Neural cell (in vitro differentiated cells): Measurements from ENCODE around the gene GLS. TPM values are rescaled to one million over a fixed set of nuclear protein-coding genes. Genes with fewer than 3 reads are reported as not detected.

Experiments
- H2AFZ ChIP-seq: fragments of 200-600, 300-800 bp; sonication (generic), shearing (Covaris generic); 2 replicates; pipeline ENCODE4 v1.6.0; 2014; ENCODE audit warnings: low read depth, mild to moderate bottlenecking, antibody characterized with exemption, low read length, moderate library complexity
- H3F3A ChIP-seq: fragments of 200-600 bp; shearing (Covaris generic); 2 replicates; pipeline ENCODE4 v1.6.1; 2016; ENCODE audit warnings: mild to moderate bottlenecking, moderate library complexity, mixed read lengths, antibody characterized with exemption, low read length; ENCODE audit not compliant: insufficient read depth, poor library complexity, severe bottlenecking
- H3K27ac ChIP-seq: fragments of 200-600, 300-800 bp; sonication (generic), shearing (Covaris generic); 2 replicates; pipeline ENCODE4 v1.5.1; 2014; ENCODE audit warnings: mild to moderate bottlenecking, low read length, moderate library complexity
- H3K27me3 ChIP-seq: fragments of 300-800, 200-600 bp; sonication (generic), shearing (Covaris generic); 2 replicates; pipeline ENCODE4 v1.6.0; 2014; ENCODE audit warnings: mild to moderate bottlenecking, low read depth, low read length, moderate library complexity; ENCODE audit not compliant: insufficient read depth
- H3K36me3 ChIP-seq: fragments of 300-800, 200-600 bp; sonication (generic), shearing (Covaris generic); 2 replicates; pipeline ENCODE4 v1.5.1; 2014; ENCODE audit warnings: mild to moderate bottlenecking, antibody characterized with exemption, low read length, moderate library complexity; ENCODE audit not compliant: insufficient read depth
- H3K4me2 ChIP-seq: fragments of 300-800, 200-600 bp; sonication (generic), shearing (Covaris generic); 2 replicates; pipeline ENCODE4 v1.6.0; 2014; ENCODE audit warnings: mild to moderate bottlenecking, low read length
- H3K4me3 ChIP-seq: fragments of 300-800, 200-600 bp; sonication (generic), shearing (Covaris generic); 2 replicates; pipeline ENCODE4 v1.5.1; 2014; ENCODE audit warnings: mild to moderate bottlenecking, low read length, moderate library complexity
- H3K79me2 ChIP-seq: fragments of 200-600 bp; shearing (Covaris generic); replicated peaks from 2 replicates; pipeline ENCODE4 v1.6.0; 2014; ENCODE audit warnings: mild to moderate bottlenecking, low read length, moderate library complexity; ENCODE audit not compliant: insufficient read depth
- H3K9ac ChIP-seq: fragments of 300-800, 200-600 bp; sonication (generic), shearing (Covaris generic); 2 replicates; pipeline ENCODE4 v1.6.1; 2016; ENCODE audit warnings: mild to moderate bottlenecking, low read length, mixed read lengths
- H3K9me2 ChIP-seq: fragments of 200-600 bp; shearing (Covaris generic); 2 replicates; pipeline ENCODE4 v1.6.1; 2016; ENCODE audit warnings: mild to moderate bottlenecking, low read length, mixed read lengths; ENCODE audit not compliant: insufficient read depth
- H3K9me3 ChIP-seq: fragments of 200-600, 300-800 bp; sonication (generic), shearing (Covaris generic); 2 replicates; pipeline ENCODE4 v1.6.1; 2016; ENCODE audit warnings: mild to moderate bottlenecking, mixed run types, low read length, moderate library complexity, mixed read lengths
- H4K20me1 ChIP-seq: fragments of 200-600 bp; shearing (Covaris generic); 2 replicates; pipeline ENCODE4 v1.6.1; 2016; ENCODE audit warnings: mild to moderate bottlenecking, mixed run types; ENCODE audit not compliant: insufficient read depth
- EP300 ChIP-seq: fragments of 450-650 bp; conservative IDR thresholded peaks from 2 replicates; pipeline ENCODE4 v1.6.1; 2014; ENCODE audit warnings: antibody characterized with exemption, mild to moderate bottlenecking, moderate library complexity; ENCODE audit not compliant: poor library complexity, severe bottlenecking
- EZH2 ChIP-seq: fragments of 200-600, 300-800 bp; shearing (Covaris generic), sonication (generic); IDR thresholded peaks from 2 replicates; pipeline ENCODE4 v1.6.1; 2014; ENCODE audit warnings: antibody characterized with exemption, low read length, borderline replicate concordance, mild to moderate bottlenecking; ENCODE audit not compliant: insufficient read depth, poor library complexity, severe bottlenecking
- MXI1 ChIP-seq: fragments of 450-650 bp; conservative IDR thresholded peaks from 2 replicates; pipeline ENCODE4 v1.6.1; 2014; ENCODE audit warnings: antibody characterized with exemption, mild to moderate bottlenecking; ENCODE audit not compliant: poor library complexity, severe bottlenecking
- POLR2AphosphoS5 ChIP-seq: IDR thresholded peaks from 2 replicates; pipeline ENCODE4 v1.6.1; 2012
- RAD21 ChIP-seq: fragments of 450-650 bp; conservative IDR thresholded peaks from 2 replicates; pipeline ENCODE4 v1.6.1; 2014; ENCODE audit warnings: antibody characterized with exemption, mild to moderate bottlenecking, moderate library complexity
- SMC3 ChIP-seq: fragments of 450-650 bp; conservative IDR thresholded peaks from 2 replicates; pipeline ENCODE4 v1.6.1; 2014; ENCODE audit warnings: antibody characterized with exemption, mild to moderate bottlenecking, moderate library complexity; ENCODE audit not compliant: poor library complexity
- TAF1 ChIP-seq: IDR thresholded peaks from 2 replicates; pipeline ENCODE4 v1.6.1; 2012; ENCODE audit warnings: low read depth
- polyA plus RNA-seq: library from polyadenylated mRNA; depleted of rRNA; stranded (reverse); fragments of >200 nt; gene quantifications from 2 replicates; pipeline ENCODE4 v1.2.3, GENCODE V29; 2014
- TF ChIP-seq, protein P1 (sequence below): IDR thresholded peaks from 2 replicates; pipeline ENCODE4 v1.6.1; 2012; ENCODE audit warnings: borderline replicate concordance
- TF ChIP-seq, protein P2 (sequence below): fragments of 450-650 bp; IDR thresholded peaks from 2 replicates; pipeline ENCODE4 v1.5.1; 2014; ENCODE audit warnings: antibody characterized with exemption, mild to moderate bottlenecking, moderate library complexity; ENCODE audit not compliant: poor library complexity, severe bottlenecking

Gene GLS
- polyA plus RNA-seq, 1 donor from 2014 or later, result 90.2 TPM

DNA sequence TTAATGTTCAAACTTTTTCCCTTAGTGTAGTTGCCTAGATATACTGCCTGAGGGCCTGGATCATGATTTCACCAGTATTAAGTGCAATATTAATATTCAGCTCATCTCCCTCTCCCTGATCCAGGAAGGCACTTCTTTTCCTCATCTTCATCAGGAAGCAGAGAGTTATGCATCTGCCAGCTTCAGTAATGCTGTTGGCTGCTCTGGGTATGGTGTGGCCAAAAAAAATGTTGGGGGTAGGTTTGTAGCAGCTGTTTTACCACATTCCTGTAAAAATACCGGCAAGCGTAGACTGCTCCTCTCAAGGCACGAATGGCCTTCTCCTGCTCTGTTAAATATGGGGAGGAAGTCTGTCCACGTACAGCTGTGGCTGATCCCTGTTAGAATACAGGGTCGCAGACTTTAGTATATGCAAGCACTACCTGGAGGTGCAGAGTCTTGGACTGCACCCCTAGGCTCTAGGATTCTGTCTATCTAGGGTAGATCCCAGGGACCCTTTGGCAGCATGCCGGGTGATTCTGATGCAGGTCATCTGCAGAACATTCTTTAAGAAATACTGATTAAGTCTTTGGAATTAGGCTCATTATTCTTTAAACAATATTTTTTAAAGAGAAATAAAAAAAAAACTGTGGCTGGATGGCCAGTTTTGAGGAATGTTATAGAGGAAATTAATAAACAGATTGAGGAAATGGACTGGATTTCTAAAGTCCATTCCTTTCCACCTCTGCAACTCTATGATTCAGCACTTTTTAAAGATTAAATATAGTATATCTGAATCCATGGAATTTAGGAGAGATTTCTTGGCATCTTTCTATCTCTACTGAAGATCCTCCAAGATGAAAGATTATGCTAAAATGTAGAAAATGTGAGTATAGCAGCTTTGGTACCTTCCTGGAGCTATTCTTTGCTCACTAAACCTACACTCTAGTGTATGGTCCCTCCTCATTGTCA is 21.0 kb upstream of the GLS start:
- H3K36me3 ChIP-seq, result no peaks in the 10 kb centered on the region
- H3K27ac ChIP-seq, result no peak overlapping the region
- H3K4me3 ChIP-seq, result no peak overlapping the region
- H3K79me2 ChIP-seq, result no peaks in the 10 kb centered on the region
- H4K20me1 ChIP-seq, result no peaks in the 10 kb centered on the region
- TF ChIP-seq, protein P1, sequence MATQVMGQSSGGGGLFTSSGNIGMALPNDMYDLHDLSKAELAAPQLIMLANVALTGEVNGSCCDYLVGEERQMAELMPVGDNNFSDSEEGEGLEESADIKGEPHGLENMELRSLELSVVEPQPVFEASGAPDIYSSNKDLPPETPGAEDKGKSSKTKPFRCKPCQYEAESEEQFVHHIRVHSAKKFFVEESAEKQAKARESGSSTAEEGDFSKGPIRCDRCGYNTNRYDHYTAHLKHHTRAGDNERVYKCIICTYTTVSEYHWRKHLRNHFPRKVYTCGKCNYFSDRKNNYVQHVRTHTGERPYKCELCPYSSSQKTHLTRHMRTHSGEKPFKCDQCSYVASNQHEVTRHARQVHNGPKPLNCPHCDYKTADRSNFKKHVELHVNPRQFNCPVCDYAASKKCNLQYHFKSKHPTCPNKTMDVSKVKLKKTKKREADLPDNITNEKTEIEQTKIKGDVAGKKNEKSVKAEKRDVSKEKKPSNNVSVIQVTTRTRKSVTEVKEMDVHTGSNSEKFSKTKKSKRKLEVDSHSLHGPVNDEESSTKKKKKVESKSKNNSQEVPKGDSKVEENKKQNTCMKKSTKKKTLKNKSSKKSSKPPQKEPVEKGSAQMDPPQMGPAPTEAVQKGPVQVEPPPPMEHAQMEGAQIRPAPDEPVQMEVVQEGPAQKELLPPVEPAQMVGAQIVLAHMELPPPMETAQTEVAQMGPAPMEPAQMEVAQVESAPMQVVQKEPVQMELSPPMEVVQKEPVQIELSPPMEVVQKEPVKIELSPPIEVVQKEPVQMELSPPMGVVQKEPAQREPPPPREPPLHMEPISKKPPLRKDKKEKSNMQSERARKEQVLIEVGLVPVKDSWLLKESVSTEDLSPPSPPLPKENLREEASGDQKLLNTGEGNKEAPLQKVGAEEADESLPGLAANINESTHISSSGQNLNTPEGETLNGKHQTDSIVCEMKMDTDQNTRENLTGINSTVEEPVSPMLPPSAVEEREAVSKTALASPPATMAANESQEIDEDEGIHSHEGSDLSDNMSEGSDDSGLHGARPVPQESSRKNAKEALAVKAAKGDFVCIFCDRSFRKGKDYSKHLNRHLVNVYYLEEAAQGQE, result no peak
- no peak for TF ChIP-seq EP300
- TF ChIP-seq EZH2, result no peak
- no peak for TF ChIP-seq RAD21
- TF ChIP-seq POLR2AphosphoS5, result no peak
- no peak for TF ChIP-seq SMC3
- TF ChIP-seq TAF1, result no peak
- TF ChIP-seq, protein P2, sequence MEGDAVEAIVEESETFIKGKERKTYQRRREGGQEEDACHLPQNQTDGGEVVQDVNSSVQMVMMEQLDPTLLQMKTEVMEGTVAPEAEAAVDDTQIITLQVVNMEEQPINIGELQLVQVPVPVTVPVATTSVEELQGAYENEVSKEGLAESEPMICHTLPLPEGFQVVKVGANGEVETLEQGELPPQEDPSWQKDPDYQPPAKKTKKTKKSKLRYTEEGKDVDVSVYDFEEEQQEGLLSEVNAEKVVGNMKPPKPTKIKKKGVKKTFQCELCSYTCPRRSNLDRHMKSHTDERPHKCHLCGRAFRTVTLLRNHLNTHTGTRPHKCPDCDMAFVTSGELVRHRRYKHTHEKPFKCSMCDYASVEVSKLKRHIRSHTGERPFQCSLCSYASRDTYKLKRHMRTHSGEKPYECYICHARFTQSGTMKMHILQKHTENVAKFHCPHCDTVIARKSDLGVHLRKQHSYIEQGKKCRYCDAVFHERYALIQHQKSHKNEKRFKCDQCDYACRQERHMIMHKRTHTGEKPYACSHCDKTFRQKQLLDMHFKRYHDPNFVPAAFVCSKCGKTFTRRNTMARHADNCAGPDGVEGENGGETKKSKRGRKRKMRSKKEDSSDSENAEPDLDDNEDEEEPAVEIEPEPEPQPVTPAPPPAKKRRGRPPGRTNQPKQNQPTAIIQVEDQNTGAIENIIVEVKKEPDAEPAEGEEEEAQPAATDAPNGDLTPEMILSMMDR, result no peak
- TF ChIP-seq MXI1, result no peak
- H3F3A ChIP-seq, result no peaks in the 10 kb centered on the region
- H3K9me3 ChIP-seq, result no peaks in the 10 kb centered on the region
- H3K27me3 ChIP-seq, result no peaks in the 10 kb centered on the region
- no peak overlapping the region for H2AFZ ChIP-seq
- H3K9ac ChIP-seq, result no peak overlapping the region
- H3K4me2 ChIP-seq, result no peak overlapping the region
- H3K9me2 ChIP-seq, result no peaks in the 10 kb centered on the region

DNA sequence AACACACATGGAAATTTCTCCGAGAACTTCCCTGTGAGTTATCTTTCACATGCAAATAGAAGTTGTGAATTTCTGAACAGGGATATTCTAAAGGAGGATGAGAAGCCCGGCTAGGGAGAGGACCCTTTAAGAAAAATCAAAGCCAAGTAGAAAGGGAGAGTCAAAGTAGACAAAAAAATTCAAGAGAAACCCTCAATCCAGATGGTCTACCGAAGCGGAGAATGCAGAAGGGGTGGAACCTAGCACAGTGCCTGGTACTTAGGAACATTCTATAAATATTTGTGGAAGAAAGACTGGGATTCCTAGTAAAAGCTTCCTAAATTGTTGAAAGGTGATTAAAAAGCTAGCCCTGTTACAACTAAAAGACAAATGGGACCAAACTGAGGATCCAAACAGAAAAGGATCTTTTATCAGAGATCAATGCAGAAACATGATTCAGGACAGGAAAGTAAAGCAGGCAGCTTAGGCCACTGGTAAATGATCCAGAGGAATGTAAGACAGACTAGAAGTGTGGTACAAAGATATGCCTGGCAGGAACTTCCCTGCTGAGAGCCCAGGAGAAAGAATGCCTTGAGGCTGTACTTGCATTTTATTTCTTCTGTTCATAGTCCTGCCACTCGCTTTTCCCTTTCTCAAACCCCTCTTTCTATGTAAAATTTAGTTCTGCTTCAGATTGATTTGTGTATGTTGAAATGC is 19.5 kb upstream of the GLS start:
- no peak for TF ChIP-seq RAD21
- no peak for TF ChIP-seq EZH2
- TF ChIP-seq TAF1, result no peak
- no peak for TF ChIP-seq SMC3
- no peak for TF ChIP-seq MXI1
- TF ChIP-seq, protein P2, result no peak
- TF ChIP-seq POLR2AphosphoS5, result no peak
- no peak for TF ChIP-seq EP300
- TF ChIP-seq, protein P1, result no peak
- Histone ChIP-seq H3K36me3 (no peaks in the 10 kb centered on the region), H3K4me2 (no peak overlapping the region), H3K27ac (no peak overlapping the region), H3K9me2 (no peaks in the 10 kb centered on the region), H3K4me3 (no peak overlapping the region), H4K20me1 (no peaks in the 10 kb centered on the region), H3K27me3 (no peaks in the 10 kb centered on the region), H2AFZ (no peak overlapping the region), H3F3A (no peaks in the 10 kb centered on the region), H3K9me3 (no peaks in the 10 kb centered on the region), H3K79me2 (no peaks in the 10 kb centered on the region), H3K9ac (no peak overlapping the region)
